EH (cell line): ENCODE results near the gene TRIM51.
"Not testable (repeated sequence)": the region's sequence is repeated elsewhere in the genome, so short reads cannot be mapped to it uniquely, and the experiment has no call there.

Experiments used
- DNase-seq: peaks from one replicate; pipeline ENCODE4 v3.0.0-alpha.2; 2015; ENCODE audit warnings: low read depth

TRIM51 gene, protein sequence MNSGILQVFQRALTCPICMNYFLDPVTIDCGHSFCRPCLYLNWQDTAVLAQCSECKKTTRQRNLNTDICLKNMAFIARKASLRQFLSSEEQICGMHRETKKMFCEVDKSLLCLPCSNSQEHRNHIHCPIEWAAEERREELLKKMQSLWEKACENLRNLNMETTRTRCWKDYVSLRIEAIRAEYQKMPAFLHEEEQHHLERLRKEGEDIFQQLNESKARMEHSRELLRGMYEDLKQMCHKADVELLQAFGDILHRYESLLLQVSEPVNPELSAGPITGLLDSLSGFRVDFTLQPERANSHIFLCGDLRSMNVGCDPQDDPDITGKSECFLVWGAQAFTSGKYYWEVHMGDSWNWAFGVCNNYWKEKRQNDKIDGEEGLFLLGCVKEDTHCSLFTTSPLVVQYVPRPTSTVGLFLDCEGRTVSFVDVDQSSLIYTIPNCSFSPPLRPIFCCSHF

DNA sequence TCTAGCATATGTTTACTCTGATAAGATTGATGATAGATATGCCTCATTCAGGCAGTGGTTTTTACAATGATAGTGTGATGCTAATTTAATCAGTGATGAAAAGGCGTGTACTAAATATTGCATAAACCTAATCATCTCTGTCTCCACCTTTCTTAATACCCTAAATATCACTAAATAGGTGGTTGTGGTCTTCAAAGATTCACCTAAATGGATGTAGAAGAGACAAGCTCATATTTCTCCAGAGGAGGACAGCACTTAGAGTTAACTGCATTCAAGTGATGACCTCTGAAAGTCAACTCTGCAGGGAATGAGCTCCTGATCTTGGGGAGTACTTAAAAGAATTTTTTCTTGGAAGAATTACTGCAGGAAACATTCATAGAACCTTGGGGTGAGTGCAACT, at the start of gene TRIM51:
Gene TRIM51 (plus strand): TSS at position 301 of the 400 bp plus-strand sequence. CDS start 2,132 bp downstream, outside the sequence.
- DNase-seq, result not testable (repeated sequence)

DNA sequence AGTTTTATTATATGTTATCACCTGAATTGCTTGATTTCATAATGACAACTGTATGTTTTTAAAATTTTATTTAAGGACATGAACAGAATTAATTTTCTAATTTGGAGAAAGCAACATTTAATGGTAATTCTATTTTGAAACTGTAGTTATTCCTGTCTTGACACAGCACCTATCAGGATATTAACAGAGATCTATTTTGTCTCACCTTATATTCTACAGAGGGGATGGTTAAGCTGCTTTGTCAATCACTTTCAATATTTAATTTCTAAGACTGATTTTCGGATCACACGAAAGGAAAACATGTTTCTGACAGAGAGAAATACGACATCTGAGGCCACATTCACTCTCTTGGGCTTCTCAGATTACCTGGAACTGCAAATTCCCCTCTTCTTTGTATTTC, 44.6 kb upstream of the TRIM51 start, which contains the start of gene OR5D16:
Gene OR5D16 (plus strand): TSS at position 301 of the 400 bp plus-strand sequence. CDS start 0 bp downstream, at position 301.
- DNase-seq, result no peak

DNA sequence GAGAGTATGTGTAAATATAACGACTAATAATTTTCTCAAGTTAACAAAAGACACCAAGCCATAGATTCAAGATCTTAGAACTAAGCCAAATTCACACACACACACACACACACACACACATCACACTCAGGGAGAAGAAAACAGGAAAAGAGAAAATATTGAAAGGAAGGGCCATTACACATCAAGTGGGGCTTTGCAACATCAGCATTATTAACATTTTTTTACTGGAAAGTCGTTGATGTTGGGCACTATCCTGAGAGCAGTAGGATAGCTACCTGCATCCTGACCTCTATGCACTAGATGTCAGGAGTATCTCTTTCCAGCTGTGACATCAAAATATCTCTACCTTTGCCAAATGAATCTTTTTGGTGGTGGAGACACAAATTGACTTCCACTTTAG, 35.6 kb upstream of the TRIM51 start:
- no peak for DNase-seq

DNA sequence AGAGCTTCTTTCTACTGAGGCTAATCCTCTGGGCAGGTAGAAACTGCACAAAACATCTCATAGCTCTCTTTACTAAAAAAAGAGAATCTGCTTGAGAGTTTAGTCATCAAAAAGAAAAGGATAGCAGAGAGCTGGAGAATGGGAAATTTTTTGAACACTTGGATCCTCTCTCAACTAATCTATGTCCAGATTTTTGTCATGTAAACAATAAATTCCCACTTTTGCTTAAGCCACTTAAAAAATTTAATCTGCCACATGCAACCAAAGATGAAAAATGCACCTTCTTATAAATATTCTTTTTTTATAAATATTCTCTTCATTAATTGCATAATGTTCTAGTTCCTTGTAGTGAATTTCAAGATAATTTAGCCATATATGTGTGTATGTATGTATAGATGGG, 34.1 kb upstream of the TRIM51 start:
- DNase-seq, result no peak

DNA sequence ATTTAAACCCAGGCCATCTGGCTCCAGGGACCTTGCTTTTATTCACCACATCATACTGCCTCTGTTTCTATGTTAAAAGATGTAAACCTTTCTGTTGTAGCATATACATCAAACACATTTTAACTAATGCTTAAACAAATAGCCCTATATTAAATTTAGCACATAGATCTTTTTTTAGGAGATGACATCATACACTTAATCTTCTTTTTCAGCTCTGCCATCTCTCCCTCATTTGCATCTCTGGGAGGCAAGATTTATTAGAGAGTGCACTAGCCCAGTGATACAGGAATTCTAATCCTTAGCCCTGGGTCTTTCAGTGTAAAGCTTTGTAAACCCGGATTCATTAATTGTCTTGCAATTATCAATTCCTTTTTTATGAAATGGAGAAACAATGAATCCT, 31.0 kb upstream of the TRIM51 start:
- DNase-seq, result no peak

DNA sequence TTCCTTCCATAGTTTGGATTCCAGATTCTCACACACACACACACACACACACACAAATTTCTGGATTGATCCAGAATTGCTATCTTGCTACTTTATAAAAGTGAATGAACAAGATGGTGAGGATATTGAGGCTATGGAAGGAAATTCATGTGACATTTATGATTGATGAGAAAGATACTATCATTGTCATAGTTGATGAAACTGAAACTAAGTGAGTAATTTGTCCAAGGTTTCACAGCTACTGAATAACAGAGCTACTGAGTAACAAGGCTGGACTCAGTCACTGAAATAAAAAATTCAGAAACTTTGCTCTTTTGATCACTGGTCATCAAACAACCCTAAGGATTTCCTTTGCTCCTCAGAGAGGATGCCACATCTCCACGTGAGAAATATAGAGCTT, 28.4 kb upstream of the TRIM51 start:
- DNase-seq, result no peak

DNA sequence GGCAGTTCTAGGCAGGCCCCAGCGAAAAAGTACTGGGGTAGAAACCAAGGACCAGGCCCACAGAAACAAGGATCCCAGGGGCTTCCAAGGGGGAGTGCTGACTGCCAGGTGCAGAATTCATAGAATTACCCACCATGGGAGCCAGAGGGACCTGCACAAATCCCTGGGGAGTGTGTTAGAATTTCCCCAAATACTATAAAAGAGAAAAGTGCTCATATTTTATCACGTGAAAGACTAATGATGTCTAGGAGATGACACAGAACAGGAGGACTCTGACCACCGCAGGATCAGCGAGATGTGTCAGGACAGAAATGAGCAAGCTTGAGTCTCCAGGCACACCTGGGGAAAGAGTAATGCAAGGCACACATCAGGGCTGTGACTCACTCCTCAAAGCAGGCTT, 15.7 kb upstream of the TRIM51 start:
- DNase-seq, result not testable (repeated sequence)

DNA sequence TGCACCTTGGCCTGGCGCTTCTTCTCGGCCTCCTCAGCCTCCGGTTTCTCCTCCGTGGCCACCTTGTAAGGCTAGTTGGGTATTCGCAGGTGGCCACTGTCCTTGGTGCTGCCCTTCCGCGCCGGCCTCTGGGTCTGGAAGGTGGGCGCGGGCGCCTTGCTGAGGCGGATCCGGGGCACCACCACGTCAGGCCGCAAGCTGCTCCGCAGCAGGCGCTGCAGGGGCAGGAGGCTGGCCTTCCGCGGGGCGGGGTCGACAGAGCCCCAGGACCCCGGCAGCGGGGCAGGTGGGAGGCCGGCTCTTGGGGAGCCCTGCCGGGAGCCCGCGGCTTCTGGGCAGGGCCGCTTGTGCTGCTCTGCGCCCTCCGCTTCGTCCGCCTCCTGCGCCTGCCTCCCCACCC, 10.4 kb upstream of the TRIM51 start:
- not testable (repeated sequence) for DNase-seq

DNA sequence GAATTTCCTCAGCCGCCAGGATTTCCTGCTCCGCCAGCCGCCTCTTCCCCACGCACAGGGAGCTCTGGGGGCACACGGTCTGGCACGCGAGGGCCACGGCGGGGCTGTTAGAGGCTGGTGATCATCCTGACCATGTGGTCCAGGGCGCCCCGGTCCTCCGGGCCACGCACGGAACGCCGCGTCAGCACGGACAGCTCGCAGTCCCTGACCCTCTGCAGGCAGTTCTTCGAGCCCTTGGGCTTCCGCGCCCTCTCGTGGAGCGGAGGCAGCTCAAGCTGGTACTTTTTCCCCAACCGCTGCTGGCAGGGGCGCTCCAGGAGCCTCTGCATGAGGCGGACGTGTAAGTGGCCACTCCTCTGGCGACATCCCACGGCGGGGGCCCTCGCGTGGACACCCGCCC, 10.0 kb upstream of the TRIM51 start:
- not testable (repeated sequence) for DNase-seq

DNA sequence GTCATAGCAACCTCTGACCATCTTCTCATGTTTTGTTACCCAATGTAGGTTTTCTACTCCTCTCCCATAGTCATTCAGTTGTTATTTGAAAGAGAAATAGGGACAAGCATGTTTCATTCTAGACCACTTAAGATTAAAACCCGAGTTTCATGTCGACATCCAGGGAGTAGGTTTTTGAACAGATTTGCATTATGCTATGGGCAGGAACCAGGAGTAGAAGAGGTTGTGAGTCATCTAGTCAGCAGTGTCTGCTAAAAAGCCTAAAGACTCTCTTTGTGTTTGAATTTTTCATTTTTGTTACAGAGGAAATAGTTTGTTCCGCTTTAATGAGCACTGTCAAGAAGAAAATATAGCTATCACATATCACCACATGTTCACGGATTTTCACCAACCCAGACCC, 1.9 kb downstream of the TRIM51 start:
- DNase-seq, result not testable (repeated sequence)

DNA sequence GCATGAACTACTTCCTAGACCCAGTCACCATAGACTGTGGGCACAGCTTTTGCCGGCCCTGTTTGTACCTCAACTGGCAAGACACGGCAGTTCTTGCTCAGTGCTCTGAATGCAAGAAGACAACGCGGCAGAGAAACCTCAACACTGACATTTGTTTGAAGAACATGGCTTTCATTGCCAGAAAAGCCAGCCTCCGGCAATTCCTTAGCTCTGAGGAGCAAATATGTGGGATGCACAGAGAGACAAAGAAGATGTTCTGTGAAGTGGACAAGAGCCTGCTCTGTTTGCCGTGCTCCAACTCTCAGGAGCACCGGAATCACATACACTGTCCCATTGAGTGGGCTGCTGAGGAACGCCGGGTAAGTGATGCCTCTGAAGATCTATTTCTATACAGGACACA, 2.4 kb downstream of the TRIM51 start:
- DNase-seq, result not testable (repeated sequence)

DNA sequence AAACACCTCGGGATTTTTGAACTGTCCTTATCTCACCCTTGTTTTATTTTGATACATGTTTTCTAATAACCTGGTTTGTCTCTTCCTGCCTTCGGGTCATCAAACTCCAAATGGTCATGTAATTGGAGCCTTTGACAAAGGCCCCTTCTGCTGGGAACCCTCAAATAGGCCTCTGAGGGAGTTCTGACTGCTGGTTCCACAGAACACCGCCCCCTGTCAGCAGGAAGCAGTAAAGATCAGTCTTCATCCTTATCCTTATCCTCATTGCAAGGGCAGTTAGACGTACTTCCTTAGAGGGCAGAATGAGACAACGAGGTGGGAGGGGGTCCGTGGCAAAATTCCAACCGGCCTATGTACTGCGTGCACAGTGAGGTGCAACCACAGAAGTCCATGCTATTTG, 12.1 kb downstream of the TRIM51 start:
- DNase-seq, result no peak

DNA sequence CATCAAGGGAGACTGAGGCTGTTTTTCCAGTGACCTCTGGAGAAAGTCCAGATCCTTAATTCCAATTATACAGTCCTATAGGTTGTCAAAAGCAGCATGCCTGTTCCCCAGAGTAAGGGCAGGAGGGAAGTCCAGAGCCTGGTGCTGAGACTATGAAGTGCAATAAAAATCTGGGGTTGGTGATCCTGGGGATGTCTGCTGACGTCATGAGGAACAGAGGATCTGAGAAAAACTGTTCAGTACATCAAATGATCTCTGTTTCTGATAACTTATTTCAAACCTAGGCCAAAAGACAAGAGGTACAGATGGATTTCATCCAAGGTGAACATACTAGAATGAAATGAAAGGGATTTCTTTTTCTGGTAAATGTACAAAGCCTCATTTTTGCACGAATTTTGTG, 19.2 kb downstream of the TRIM51 start:
- no peak for DNase-seq

DNA sequence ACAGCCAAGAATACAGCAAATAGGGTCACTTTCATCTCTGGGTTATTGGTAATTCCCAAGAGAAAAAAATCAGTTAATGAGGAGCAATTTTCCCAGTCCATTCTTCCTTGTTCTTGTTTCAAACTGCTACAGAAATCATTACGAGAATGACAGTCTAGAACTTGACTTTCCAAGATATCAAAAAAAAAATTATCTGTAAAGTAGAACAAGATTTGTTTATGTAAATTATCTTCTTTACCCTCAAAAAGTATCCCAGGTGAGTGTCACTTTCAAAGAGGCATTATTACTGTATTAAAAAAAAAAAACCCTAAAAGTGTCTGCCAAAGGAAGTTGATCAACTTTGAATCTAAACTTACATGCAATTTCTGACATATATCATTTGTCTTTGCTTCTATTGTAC, 31.4 kb downstream of the TRIM51 start, which contains the start of gene OR5W2:
Gene OR5W2 (minus strand): TSS at position 101 of the 400 bp plus-strand sequence. CDS start 0 bp downstream, at position 101.
- DNase-seq, result no peak

DNA sequence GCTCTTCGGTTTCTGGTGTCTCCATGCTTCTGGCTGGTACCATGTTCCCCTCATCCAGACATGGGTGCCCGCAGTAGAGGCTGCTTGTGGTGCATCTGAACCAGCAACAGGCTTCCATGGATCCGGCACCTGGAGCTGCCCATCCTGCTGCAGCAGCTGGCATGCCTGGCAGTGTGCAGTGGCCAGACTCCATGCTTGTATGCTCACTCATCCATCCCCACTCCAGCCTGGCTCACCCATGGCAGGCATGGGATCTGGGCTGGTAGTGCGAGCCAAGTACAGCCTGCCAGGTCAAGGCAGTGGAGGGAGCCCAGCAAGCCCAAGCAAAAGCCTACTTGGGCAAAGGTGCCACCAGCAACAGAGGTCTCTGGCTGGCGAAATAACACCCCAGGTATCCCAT, 37.4 kb downstream of the TRIM51 start:
- DNase-seq, result no peak

DNA sequence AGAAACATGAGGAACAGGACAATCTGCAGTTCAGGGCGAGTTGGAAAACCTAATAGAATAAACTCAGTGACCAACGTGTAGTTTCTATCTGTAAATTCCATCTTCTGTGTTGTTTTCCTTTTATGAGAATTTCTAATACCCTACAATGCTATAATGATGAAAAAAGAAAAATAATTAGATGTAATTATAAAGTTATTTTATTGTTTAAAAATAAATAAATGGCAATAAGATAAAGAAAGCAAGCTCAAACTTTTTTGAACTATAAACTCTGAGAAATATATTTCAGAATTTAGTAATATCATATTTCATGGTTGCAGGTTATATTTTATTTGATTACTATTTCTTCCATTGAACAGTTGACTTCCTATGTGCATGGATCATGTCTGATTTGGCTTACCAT, 53.2 kb downstream of the TRIM51 start, which contains the start of gene OR5I1:
Gene OR5I1 (minus strand): TSS at position 101 of the 400 bp plus-strand sequence. CDS start 0 bp downstream, at position 101.
- no peak for DNase-seq
